Breast epithelium (tissue), 3 donors: ENCODE measurements around the gene VSTM2B.

ENCODE experiments used
- POLR2A ChIP-seq: fragments of 450-650 bp; IDR thresholded peaks from one replicate; pipeline ENCODE4 v1.6.1; 2016; ENCODE audit warnings: antibody characterized with exemption, mild to moderate bottlenecking, moderate library complexity
- POLR2AphosphoS5 ChIP-seq, 3 donors: sonication (generic); formaldehyde crosslinking; IDR thresholded peaks; one replicate each; pipeline ENCODE4 v1.6.1; 2017; ENCODE audit warnings: antibody characterized with exemption in 3 of 3
- TF ChIP-seq, protein P1 (sequence below), 3 donors: fragments of 450-650 bp; IDR thresholded peaks; one replicate each; pipeline ENCODE4 v1.5.1; 2016 to 2017; ENCODE audit warnings: antibody characterized with exemption in 3 of 3, mild to moderate bottlenecking in 3 of 3, moderate library complexity in 3 of 3

DNA sequence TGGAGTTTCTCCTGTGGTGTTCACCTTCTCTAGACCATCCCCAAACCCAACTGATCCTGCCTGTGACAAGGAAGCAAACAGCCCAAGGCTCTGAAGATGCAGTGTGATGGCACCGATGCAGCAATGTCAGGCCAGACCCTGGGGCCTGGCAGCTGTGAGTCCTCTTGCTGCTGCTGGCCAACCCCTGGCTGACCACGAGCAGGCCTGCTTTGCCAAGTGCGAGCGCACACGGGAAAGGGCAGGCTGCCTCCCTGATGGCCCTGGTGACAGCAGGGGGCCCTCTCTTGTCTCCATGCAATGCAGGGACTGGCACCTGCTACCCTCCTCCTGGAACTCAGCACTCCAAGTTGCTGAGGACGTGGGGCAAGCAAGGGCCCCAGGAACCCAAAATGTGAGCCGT lies 5.4 kb upstream of the VSTM2B start:
- TF ChIP-seq, protein P1, sequence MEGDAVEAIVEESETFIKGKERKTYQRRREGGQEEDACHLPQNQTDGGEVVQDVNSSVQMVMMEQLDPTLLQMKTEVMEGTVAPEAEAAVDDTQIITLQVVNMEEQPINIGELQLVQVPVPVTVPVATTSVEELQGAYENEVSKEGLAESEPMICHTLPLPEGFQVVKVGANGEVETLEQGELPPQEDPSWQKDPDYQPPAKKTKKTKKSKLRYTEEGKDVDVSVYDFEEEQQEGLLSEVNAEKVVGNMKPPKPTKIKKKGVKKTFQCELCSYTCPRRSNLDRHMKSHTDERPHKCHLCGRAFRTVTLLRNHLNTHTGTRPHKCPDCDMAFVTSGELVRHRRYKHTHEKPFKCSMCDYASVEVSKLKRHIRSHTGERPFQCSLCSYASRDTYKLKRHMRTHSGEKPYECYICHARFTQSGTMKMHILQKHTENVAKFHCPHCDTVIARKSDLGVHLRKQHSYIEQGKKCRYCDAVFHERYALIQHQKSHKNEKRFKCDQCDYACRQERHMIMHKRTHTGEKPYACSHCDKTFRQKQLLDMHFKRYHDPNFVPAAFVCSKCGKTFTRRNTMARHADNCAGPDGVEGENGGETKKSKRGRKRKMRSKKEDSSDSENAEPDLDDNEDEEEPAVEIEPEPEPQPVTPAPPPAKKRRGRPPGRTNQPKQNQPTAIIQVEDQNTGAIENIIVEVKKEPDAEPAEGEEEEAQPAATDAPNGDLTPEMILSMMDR (IDR thresholded peaks at IDR 0.05): no peak
- TF ChIP-seq POLR2A (no peak), POLR2AphosphoS5 (IDR thresholded peaks at IDR 0.05) (no peak)
